ENCODE results near the gene TASP1.
"Not testable (repeated sequence)": the region's sequence is repeated elsewhere in the genome, so short reads cannot be mapped to it uniquely, and the experiment has no call there.

TASP1 gene

GRCh38 chr20:13648291-13649228, 9.8 kb upstream of the TASP1 start:
- H3K9me3 ChIP-seq (ENCODE audit: control insufficient read depth, low read length): no peaks in the 10 kb centered on the region
- no peaks in the 10 kb centered on the region for H3K36me3 ChIP-seq (ENCODE audit: control insufficient read depth, insufficient read depth, low read length)
- no peaks in the 10 kb centered on the region for H3K4me1 ChIP-seq (ENCODE audit: control insufficient read depth, insufficient read depth, low read length, poor library complexity, severe bottlenecking)
- H3K27ac ChIP-seq (ENCODE audit: low read depth, low read length, severe bottlenecking): no peak overlapping the region
- 86 to 91% methylated on average over 8 of the region's 10 CpGs for WGBS, 2 experiments (ENCODE audit: insufficient coverage in 2 of 2)
- H3K4me3 ChIP-seq (ENCODE audit: extremely low read depth, insufficient read depth, low read length, poor library complexity, severe bottlenecking): no peak overlapping the region

GRCh38 chr20:13644010-13644409, 5.3 kb upstream of the TASP1 start:
- no peak overlapping the region for H3K27ac ChIP-seq (ENCODE audit: low read depth, low read length, severe bottlenecking)
- 83 to 92% methylated on average over 1 to 2 of the region's 4 CpGs for whole genome bisulfite sequencing, 2 experiments (ENCODE audit: insufficient coverage in 2 of 2)

GRCh38 chr20:13639150-13639497, 392 bp upstream of the TASP1 start:
- no peaks in the 10 kb centered on the region for H3K9me3 ChIP-seq (ENCODE audit: control insufficient read depth, low read length)
- peak overlapping the region; percentile 90 for H3K4me3 ChIP-seq (ENCODE audit: extremely low read depth, insufficient read depth, low read length, poor library complexity, severe bottlenecking)
- H3K4me1 ChIP-seq (ENCODE audit: control insufficient read depth, insufficient read depth, low read length, poor library complexity, severe bottlenecking): no peaks in the 10 kb centered on the region
- 16 to 27% methylated on average over 5 of the region's 9 CpGs for WGBS, 2 experiments (ENCODE audit: insufficient coverage in 2 of 2)
- no peak overlapping the region for H3K27ac ChIP-seq (ENCODE audit: low read depth, low read length, severe bottlenecking)
- no peaks in the 10 kb centered on the region for H3K36me3 ChIP-seq (ENCODE audit: control insufficient read depth, insufficient read depth, low read length)

More at GRCh38 chr20:13644010-13644409, 5.3 kb upstream of the TASP1 start:
- Histone ChIP-seq H3K4me1 (ENCODE audit: control insufficient read depth, insufficient read depth, low read length, poor library complexity, severe bottlenecking) (no peaks in the 10 kb centered on the region), H3K4me3 (ENCODE audit: extremely low read depth, insufficient read depth, low read length, poor library complexity, severe bottlenecking) (no peak overlapping the region), H3K9me3 (ENCODE audit: control insufficient read depth, low read length) (no peaks in the 10 kb centered on the region), H3K36me3 (ENCODE audit: control insufficient read depth, insufficient read depth, low read length) (no peaks in the 10 kb centered on the region)

- 0% methylated on average over 5 to 6 of the region's 7 CpGs for WGBS, 2 experiments (ENCODE audit: insufficient coverage in 2 of 2)
- Histone ChIP-seq H3K4me3 (ENCODE audit: extremely low read depth, insufficient read depth, low read length, poor library complexity, severe bottlenecking) (peak overlapping the region; percentile 90), H3K9me3 (ENCODE audit: control insufficient read depth, low read length) (no peaks in the 10 kb centered on the region), H3K27ac (ENCODE audit: low read depth, low read length, severe bottlenecking) (peak overlapping the region; percentile 94), H3K4me1 (ENCODE audit: control insufficient read depth, insufficient read depth, low read length, poor library complexity, severe bottlenecking) (no peaks in the 10 kb centered on the region), H3K36me3 (ENCODE audit: control insufficient read depth, insufficient read depth, low read length) (no peaks in the 10 kb centered on the region)
Measured at GRCh38 chr20:13638162-13638495, 603 bp downstream of the TASP1 start.

GRCh38 chr20:13632431-13632830, 6.3 kb downstream of the TASP1 start:
- Histone ChIP-seq H3K27ac (ENCODE audit: low read depth, low read length, severe bottlenecking) (no peak overlapping the region), H3K9me3 (ENCODE audit: control insufficient read depth, low read length) (no peaks in the 10 kb centered on the region), H3K4me3 (ENCODE audit: extremely low read depth, insufficient read depth, low read length, poor library complexity, severe bottlenecking) (no peak overlapping the region), H3K36me3 (ENCODE audit: control insufficient read depth, insufficient read depth, low read length) (peaks cover 4% of the 10 kb centered on the region), H3K4me1 (ENCODE audit: control insufficient read depth, insufficient read depth, low read length, poor library complexity, severe bottlenecking) (peaks cover 14% of the 10 kb centered on the region)
- no CpG with 5 or more reads among the region's 1 CpG for WGBS, 2 experiments (ENCODE audit: insufficient coverage in 2 of 2)

GRCh38 chr20:13627525-13627924, 11.2 kb downstream of the TASP1 start:
- H3K4me3 ChIP-seq (ENCODE audit: extremely low read depth, insufficient read depth, low read length, poor library complexity, severe bottlenecking); H3K9me3 ChIP-seq (ENCODE audit: control insufficient read depth, low read length); H3K36me3 ChIP-seq (ENCODE audit: control insufficient read depth, insufficient read depth, low read length): not testable (repeated sequence)
- Histone ChIP-seq H3K4me1 (ENCODE audit: control insufficient read depth, insufficient read depth, low read length, poor library complexity, severe bottlenecking) (peaks cover 33% of the 10 kb centered on the region), H3K27ac (ENCODE audit: low read depth, low read length, severe bottlenecking) (peak overlapping the region; percentile 60)
- WGBS, 2 experiments (ENCODE audit: insufficient coverage in 2 of 2): 40 to 58% methylated on average over 1 to 2 of the region's 3 CpGs

GRCh38 chr20:13626724-13627123, 12.0 kb downstream of the TASP1 start:
- Histone ChIP-seq H3K4me3 (ENCODE audit: extremely low read depth, insufficient read depth, low read length, poor library complexity, severe bottlenecking) (no peak overlapping the region), H3K9me3 (ENCODE audit: control insufficient read depth, low read length) (no peaks in the 10 kb centered on the region), H3K4me1 (ENCODE audit: control insufficient read depth, insufficient read depth, low read length, poor library complexity, severe bottlenecking) (peaks cover 33% of the 10 kb centered on the region), H3K36me3 (ENCODE audit: control insufficient read depth, insufficient read depth, low read length) (peaks cover 13% of the 10 kb centered on the region), H3K27ac (ENCODE audit: low read depth, low read length, severe bottlenecking) (no peak overlapping the region)
- no CpG with 5 or more reads among the region's 1 CpG for WGBS, 2 experiments (ENCODE audit: insufficient coverage in 2 of 2)

GRCh38 chr20:13625304-13625979, 13.3 kb downstream of the TASP1 start:
- Histone ChIP-seq H3K4me1 (ENCODE audit: control insufficient read depth, insufficient read depth, low read length, poor library complexity, severe bottlenecking) (peaks cover 33% of the 10 kb centered on the region), H3K27ac (ENCODE audit: low read depth, low read length, severe bottlenecking) (no peak overlapping the region), H3K4me3 (ENCODE audit: extremely low read depth, insufficient read depth, low read length, poor library complexity, severe bottlenecking) (no peak overlapping the region), H3K36me3 (ENCODE audit: control insufficient read depth, insufficient read depth, low read length) (peaks cover 13% of the 10 kb centered on the region), H3K9me3 (ENCODE audit: control insufficient read depth, low read length) (no peaks in the 10 kb centered on the region)
- WGBS, 2 experiments (ENCODE audit: insufficient coverage in 2 of 2): 83 to 88% methylated on average over 5 to 6 of the region's 6 CpGs

- WGBS, 2 experiments (ENCODE audit: insufficient coverage in 2 of 2): 100% methylated on average over 1 of the region's 1 CpG; no CpG with 5 or more reads in 1 of the 2 experiments
- not testable (repeated sequence) for H3K9me3 ChIP-seq (ENCODE audit: control insufficient read depth, low read length); H3K4me3 ChIP-seq (ENCODE audit: extremely low read depth, insufficient read depth, low read length, poor library complexity, severe bottlenecking); H3K4me1 ChIP-seq (ENCODE audit: control insufficient read depth, insufficient read depth, low read length, poor library complexity, severe bottlenecking); H3K27ac ChIP-seq (ENCODE audit: low read depth, low read length, severe bottlenecking)
- peaks cover 13% of the 10 kb centered on the region for H3K36me3 ChIP-seq (ENCODE audit: control insufficient read depth, insufficient read depth, low read length)
Measured at GRCh38 chr20:13619415-13619814, 19.3 kb downstream of the TASP1 start.

- WGBS, 2 experiments (ENCODE audit: insufficient coverage in 2 of 2): no CpG with 5 or more reads among the region's 1 CpG
- Histone ChIP-seq H3K36me3 (ENCODE audit: control insufficient read depth, insufficient read depth, low read length) (peaks cover 13% of the 10 kb centered on the region), H3K4me1 (ENCODE audit: control insufficient read depth, insufficient read depth, low read length, poor library complexity, severe bottlenecking) (peaks cover 17% of the 10 kb centered on the region)
- H3K4me3 ChIP-seq (ENCODE audit: extremely low read depth, insufficient read depth, low read length, poor library complexity, severe bottlenecking); H3K27ac ChIP-seq (ENCODE audit: low read depth, low read length, severe bottlenecking); H3K9me3 ChIP-seq (ENCODE audit: control insufficient read depth, low read length): not testable (repeated sequence)
Measured at GRCh38 chr20:13618456-13618855, 20.3 kb downstream of the TASP1 start.

- peaks cover 11% of the 10 kb centered on the region for H3K36me3 ChIP-seq (ENCODE audit: control insufficient read depth, insufficient read depth, low read length)
- not testable (repeated sequence) for H3K4me3 ChIP-seq (ENCODE audit: extremely low read depth, insufficient read depth, low read length, poor library complexity, severe bottlenecking)
- WGBS, 2 experiments (ENCODE audit: insufficient coverage in 2 of 2): no CpG with 5 or more reads among the region's 2 CpGs
Measured at GRCh38 chr20:13617585-13617984, 21.1 kb downstream of the TASP1 start.

More at GRCh38 chr20:13617585-13617984, 21.1 kb downstream of the TASP1 start:
- not testable (repeated sequence) for H3K9me3 ChIP-seq (ENCODE audit: control insufficient read depth, low read length); H3K27ac ChIP-seq (ENCODE audit: low read depth, low read length, severe bottlenecking)
- peaks cover 17% of the 10 kb centered on the region for H3K4me1 ChIP-seq (ENCODE audit: control insufficient read depth, insufficient read depth, low read length, poor library complexity, severe bottlenecking)
